Panc1 (cell line): Measurements from ENCODE around the gene ADIPOR1.

Experiments
- TCF7L2 ChIP-seq: IDR thresholded peaks from 2 replicates; pipeline ENCODE4 v1.6.1; 2011; ENCODE audit warnings: mild to moderate bottlenecking, low read depth, low read length, inconsistent platforms
- TF ChIP-seq, protein P1 (sequence below): fragments of 450-650 bp; IDR thresholded peaks from 2 replicates; pipeline ENCODE4 v1.5.1; 2017; ENCODE audit warnings: mild to moderate bottlenecking

DNA sequence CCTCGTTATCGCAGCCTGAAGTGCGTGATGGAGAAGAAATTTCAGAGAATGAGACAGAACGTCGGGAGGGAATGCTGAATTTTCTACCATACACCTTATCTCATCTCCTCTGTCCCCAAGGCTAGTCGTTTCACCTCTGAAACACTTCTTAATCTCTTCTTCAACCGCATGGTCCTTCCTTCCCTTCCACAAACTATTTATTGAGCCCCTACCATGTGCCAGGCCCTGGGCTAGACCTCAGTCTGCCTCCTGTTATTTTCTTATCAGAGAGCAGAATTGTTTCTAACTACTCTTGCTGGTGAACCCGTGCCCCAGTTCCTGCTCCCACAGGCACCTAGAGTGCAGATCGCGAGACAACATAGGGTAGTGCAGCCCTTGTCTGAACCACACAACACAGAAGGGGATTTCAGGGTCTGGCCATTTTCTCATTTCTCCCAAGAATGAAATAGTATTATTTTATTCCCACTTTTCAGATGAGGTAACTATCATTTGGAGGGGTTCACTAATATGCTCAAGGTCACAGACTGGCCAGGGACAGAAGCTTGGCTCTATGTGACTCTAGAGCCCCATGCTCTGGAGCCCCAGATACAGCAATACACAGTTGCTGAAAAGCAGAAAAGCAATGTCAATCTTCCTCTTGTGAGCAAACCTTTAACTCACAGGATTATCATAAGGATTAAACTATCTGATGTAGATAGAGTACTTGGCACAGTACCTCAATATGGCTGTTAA is 598 bp upstream of the ADIPOR1 start:
- TF ChIP-seq TCF7L2 = no peak
- TF ChIP-seq, protein P1, sequence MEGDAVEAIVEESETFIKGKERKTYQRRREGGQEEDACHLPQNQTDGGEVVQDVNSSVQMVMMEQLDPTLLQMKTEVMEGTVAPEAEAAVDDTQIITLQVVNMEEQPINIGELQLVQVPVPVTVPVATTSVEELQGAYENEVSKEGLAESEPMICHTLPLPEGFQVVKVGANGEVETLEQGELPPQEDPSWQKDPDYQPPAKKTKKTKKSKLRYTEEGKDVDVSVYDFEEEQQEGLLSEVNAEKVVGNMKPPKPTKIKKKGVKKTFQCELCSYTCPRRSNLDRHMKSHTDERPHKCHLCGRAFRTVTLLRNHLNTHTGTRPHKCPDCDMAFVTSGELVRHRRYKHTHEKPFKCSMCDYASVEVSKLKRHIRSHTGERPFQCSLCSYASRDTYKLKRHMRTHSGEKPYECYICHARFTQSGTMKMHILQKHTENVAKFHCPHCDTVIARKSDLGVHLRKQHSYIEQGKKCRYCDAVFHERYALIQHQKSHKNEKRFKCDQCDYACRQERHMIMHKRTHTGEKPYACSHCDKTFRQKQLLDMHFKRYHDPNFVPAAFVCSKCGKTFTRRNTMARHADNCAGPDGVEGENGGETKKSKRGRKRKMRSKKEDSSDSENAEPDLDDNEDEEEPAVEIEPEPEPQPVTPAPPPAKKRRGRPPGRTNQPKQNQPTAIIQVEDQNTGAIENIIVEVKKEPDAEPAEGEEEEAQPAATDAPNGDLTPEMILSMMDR = no peak
